ENCODE results near the gene BRD4.

BRD4 gene

GRCh38 chr19:15251010-15251748, 81.2 kb downstream of the BRD4 start:
- H3K36me3 ChIP-seq (ENCODE audit: insufficient read depth, low read length): peaks cover 100% of the 10 kb centered on the region
- ATAC-seq (ENCODE audit: insufficient read depth, low read depth) (no peak), DNase-seq (no peak)
- peaks cover 94% of the 10 kb centered on the region for H4K20me1 ChIP-seq (ENCODE audit: insufficient read depth, low read length)
- TF ChIP-seq CTCF (IDR thresholded peaks at IDR 0.05; ENCODE audit: borderline replicate concordance, extremely low read depth, low read length, poor library complexity, severe bottlenecking) (no peak), EZH2 (IDR thresholded peaks at IDR 0.05; ENCODE audit: borderline replicate concordance, low read depth, low read length, severe bottlenecking) (no peak)
- H3K4me3 ChIP-seq (ENCODE audit: low read depth in 1 of 2, low read length in 2 of 2): no peak overlapping the region
- H3K27me3 ChIP-seq (ENCODE audit: insufficient read depth, low read length, poor library complexity): no peaks in the 10 kb centered on the region
- no peak overlapping the region for H3K9ac ChIP-seq (ENCODE audit: low read depth, low read length)
- no peaks in the 10 kb centered on the region for H3K4me1 ChIP-seq (ENCODE audit: insufficient read depth, low read length)
- no peaks in the 10 kb centered on the region for H3K9me3 ChIP-seq (ENCODE audit: insufficient read depth, low read length, severe bottlenecking)
- H3K79me2 ChIP-seq (ENCODE audit: insufficient read depth, low read length): peaks cover 87% of the 10 kb centered on the region
- H3K4me2 ChIP-seq (ENCODE audit: insufficient read depth, low read length): no peak overlapping the region
- no peak overlapping the region for H2AFZ ChIP-seq (ENCODE audit: low read depth, low read length)
- H3K27ac ChIP-seq (ENCODE audit: low read length): no peak overlapping the region

- no peak overlapping the region for H3K4me2 ChIP-seq (ENCODE audit: insufficient read depth, low read length)
- H3K4me3 ChIP-seq (ENCODE audit: low read depth in 1 of 2, low read length in 2 of 2): no peak overlapping the region
- H2AFZ ChIP-seq (ENCODE audit: low read depth, low read length): no peak overlapping the region
- peaks cover 94% of the 10 kb centered on the region for H4K20me1 ChIP-seq (ENCODE audit: insufficient read depth, low read length)
- no peak overlapping the region for H3K27ac ChIP-seq (ENCODE audit: low read length)
- H3K27me3 ChIP-seq (ENCODE audit: insufficient read depth, low read length, poor library complexity): no peaks in the 10 kb centered on the region
- H3K79me2 ChIP-seq (ENCODE audit: insufficient read depth, low read length): peaks cover 86% of the 10 kb centered on the region
- DNase-seq (no peak), ATAC-seq (ENCODE audit: insufficient read depth, low read depth) (no peak)
- H3K9me3 ChIP-seq (ENCODE audit: insufficient read depth, low read length, severe bottlenecking): no peaks in the 10 kb centered on the region
- H3K9ac ChIP-seq (ENCODE audit: low read depth, low read length): no peak overlapping the region
- H3K4me1 ChIP-seq (ENCODE audit: insufficient read depth, low read length): no peaks in the 10 kb centered on the region
- TF ChIP-seq EZH2 (IDR thresholded peaks at IDR 0.05; ENCODE audit: borderline replicate concordance, low read depth, low read length, severe bottlenecking) (no peak), CTCF (IDR thresholded peaks at IDR 0.05; ENCODE audit: borderline replicate concordance, extremely low read depth, low read length, poor library complexity, severe bottlenecking) (no peak)
- H3K36me3 ChIP-seq (ENCODE audit: insufficient read depth, low read length): peaks cover 100% of the 10 kb centered on the region
Measured at GRCh38 chr19:15250640-15250993, 81.7 kb downstream of the BRD4 start.

- no peak for ATAC-seq (ENCODE audit: insufficient read depth, low read depth)
- H3K4me3 ChIP-seq (ENCODE audit: low read depth in 1 of 2, low read length in 2 of 2): no peak overlapping the region
Measured at GRCh38 chr19:15249972-15250639, 82.2 kb downstream of the BRD4 start.

More at GRCh38 chr19:15249972-15250639, 82.2 kb downstream of the BRD4 start:
- no peak for DNase-seq
- Histone ChIP-seq H3K4me2 (ENCODE audit: insufficient read depth, low read length) (no peak overlapping the region), H3K9me3 (ENCODE audit: insufficient read depth, low read length, severe bottlenecking) (no peaks in the 10 kb centered on the region), H2AFZ (ENCODE audit: low read depth, low read length) (no peak overlapping the region), H3K27ac (ENCODE audit: low read length) (no peak overlapping the region), H3K36me3 (ENCODE audit: insufficient read depth, low read length) (peaks cover 100% of the 10 kb centered on the region), H3K27me3 (ENCODE audit: insufficient read depth, low read length, poor library complexity) (no peaks in the 10 kb centered on the region), H3K9ac (ENCODE audit: low read depth, low read length) (no peak overlapping the region), H3K4me1 (ENCODE audit: insufficient read depth, low read length) (no peaks in the 10 kb centered on the region), H4K20me1 (ENCODE audit: insufficient read depth, low read length) (peaks cover 94% of the 10 kb centered on the region), H3K79me2 (ENCODE audit: insufficient read depth, low read length) (peaks cover 82% of the 10 kb centered on the region)
- TF ChIP-seq CTCF (IDR thresholded peaks at IDR 0.05; ENCODE audit: borderline replicate concordance, extremely low read depth, low read length, poor library complexity, severe bottlenecking): no peak
- TF ChIP-seq EZH2 (IDR thresholded peaks at IDR 0.05; ENCODE audit: borderline replicate concordance, low read depth, low read length, severe bottlenecking): no peak

All from DND-41 (cell line).